Measurements from ENCODE around the gene SKIL.

DNA sequence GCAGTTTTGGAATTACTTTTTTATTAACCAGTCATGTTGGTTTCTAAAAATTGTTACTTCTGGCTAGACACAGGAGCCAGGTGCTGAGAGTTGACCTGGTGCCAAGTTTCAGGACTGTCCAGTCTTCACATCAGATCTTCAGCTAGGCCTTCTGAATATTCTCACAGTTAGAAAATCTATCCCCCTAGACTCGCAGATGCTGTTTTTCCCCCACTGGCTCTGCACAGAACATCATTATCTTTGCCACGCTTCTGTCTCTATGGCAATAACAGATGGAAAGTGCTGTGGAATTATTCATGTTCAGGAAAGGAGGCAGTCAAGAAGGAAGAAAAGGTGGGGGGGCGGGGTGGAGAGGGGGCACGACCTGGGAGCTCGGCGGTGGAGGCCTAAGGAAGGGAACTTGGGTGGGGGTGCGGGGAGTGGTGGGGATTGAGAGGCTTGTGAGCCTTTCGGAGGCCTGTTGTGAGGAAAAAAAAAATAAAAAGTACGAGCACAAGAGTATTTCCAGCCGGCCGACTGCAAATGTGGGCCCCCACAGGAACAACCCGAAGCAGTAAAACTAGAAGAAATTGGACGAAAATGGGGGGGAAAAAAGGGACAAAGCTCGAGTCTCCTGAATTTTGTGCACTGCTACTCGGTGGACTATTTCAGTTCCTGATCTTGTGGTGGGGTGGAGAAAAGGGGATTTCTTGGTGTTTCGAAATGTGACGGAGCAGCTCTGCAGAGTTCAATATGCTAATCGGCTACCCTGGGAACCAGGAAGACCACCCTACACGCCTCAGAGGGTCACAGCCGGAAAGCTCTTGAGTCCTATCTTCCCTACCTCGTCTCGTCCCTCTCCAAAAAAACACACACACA is 1.5 kb upstream of the SKIL start:
- TF ChIP-seq TAF1 (IDR thresholded peaks at IDR 0.05; ENCODE audit: low read depth) (no peak), EP300 (IDR thresholded peaks at IDR 0.05; ENCODE audit: borderline replicate concordance) (no peak), ZBTB7A (IDR thresholded peaks at IDR 0.05; ENCODE audit: low read depth) (peak; percentile 50; the same call in 1 of the 2 replicates), CEBPB (IDR thresholded peaks at IDR 0.05) (no peak), TEAD4 (IDR thresholded peaks at IDR 0.05) (no peak), EGR1 (IDR thresholded peaks at IDR 0.05) (no peak), CREB1 (IDR thresholded peaks at IDR 0.05; ENCODE audit: low read depth) (no peak)
- TF ChIP-seq, protein P1, sequence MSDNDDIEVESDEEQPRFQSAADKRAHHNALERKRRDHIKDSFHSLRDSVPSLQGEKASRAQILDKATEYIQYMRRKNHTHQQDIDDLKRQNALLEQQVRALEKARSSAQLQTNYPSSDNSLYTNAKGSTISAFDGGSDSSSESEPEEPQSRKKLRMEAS (IDR thresholded peaks at IDR 0.05), result no peak; the same call in 1 of the 2 replicates
- TF ChIP-seq, protein P2, sequence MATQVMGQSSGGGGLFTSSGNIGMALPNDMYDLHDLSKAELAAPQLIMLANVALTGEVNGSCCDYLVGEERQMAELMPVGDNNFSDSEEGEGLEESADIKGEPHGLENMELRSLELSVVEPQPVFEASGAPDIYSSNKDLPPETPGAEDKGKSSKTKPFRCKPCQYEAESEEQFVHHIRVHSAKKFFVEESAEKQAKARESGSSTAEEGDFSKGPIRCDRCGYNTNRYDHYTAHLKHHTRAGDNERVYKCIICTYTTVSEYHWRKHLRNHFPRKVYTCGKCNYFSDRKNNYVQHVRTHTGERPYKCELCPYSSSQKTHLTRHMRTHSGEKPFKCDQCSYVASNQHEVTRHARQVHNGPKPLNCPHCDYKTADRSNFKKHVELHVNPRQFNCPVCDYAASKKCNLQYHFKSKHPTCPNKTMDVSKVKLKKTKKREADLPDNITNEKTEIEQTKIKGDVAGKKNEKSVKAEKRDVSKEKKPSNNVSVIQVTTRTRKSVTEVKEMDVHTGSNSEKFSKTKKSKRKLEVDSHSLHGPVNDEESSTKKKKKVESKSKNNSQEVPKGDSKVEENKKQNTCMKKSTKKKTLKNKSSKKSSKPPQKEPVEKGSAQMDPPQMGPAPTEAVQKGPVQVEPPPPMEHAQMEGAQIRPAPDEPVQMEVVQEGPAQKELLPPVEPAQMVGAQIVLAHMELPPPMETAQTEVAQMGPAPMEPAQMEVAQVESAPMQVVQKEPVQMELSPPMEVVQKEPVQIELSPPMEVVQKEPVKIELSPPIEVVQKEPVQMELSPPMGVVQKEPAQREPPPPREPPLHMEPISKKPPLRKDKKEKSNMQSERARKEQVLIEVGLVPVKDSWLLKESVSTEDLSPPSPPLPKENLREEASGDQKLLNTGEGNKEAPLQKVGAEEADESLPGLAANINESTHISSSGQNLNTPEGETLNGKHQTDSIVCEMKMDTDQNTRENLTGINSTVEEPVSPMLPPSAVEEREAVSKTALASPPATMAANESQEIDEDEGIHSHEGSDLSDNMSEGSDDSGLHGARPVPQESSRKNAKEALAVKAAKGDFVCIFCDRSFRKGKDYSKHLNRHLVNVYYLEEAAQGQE (IDR thresholded peaks at IDR 0.05; ENCODE audit: low read depth), result no peak
